Hepatocyte (in vitro differentiated cells): Measurements from ENCODE around the gene SYNE2. TPM values are rescaled to one million over a fixed set of nuclear protein-coding genes. Genes with fewer than 3 reads are reported as not detected.

Experiments used
- DNase-seq: peaks from one replicate; pipeline ENCODE4 v3.0.0-alpha.2; 2016; ENCODE audit warnings: low spot score
- H2AFZ ChIP-seq: fragments of 200-600 bp; sonication (generic); 2 replicates; pipeline ENCODE4 v1.6.0; 2016; ENCODE audit warnings: antibody characterized with exemption, mild to moderate bottlenecking
- H3K27ac ChIP-seq: fragments of 200-600 bp; sonication (generic); 2 replicates; pipeline ENCODE4 v1.5.1; 2016; ENCODE audit warnings: mild to moderate bottlenecking
- H3K27me3 ChIP-seq: fragments of 200-600 bp; sonication (generic); 2 replicates; pipeline ENCODE4 v1.6.1; 2016
- H3K36me3 ChIP-seq: fragments of 200-600 bp; sonication (generic); replicated peaks from 2 replicates; pipeline ENCODE4 v1.5.1; 2016; ENCODE audit warnings: low read depth; ENCODE audit not compliant: insufficient read depth
- H3K4me1 ChIP-seq: fragments of 200-600 bp; sonication (generic); 2 replicates; pipeline ENCODE4 v1.5.1; 2016; ENCODE audit warnings: mild to moderate bottlenecking, moderate library complexity; ENCODE audit not compliant: insufficient read depth
- H3K4me2 ChIP-seq: fragments of 200-600 bp; sonication (generic); 2 replicates; pipeline ENCODE4 v1.6.0; 2016
- H3K4me3 ChIP-seq: fragments of 200-600 bp; sonication (generic); 2 replicates; pipeline ENCODE4 v1.5.1; 2016; ENCODE audit warnings: mild to moderate bottlenecking
- H3K79me2 ChIP-seq: fragments of 200-600 bp; sonication (generic); 2 replicates; pipeline ENCODE4 v1.6.0; 2017; ENCODE audit warnings: mild to moderate bottlenecking
- H3K9me2 ChIP-seq: fragments of 200-600 bp; sonication (generic); replicated peaks from 2 replicates; pipeline ENCODE4 v1.6.0; 2017; ENCODE audit warnings: mild to moderate bottlenecking; ENCODE audit not compliant: insufficient read depth
- H3K9me3 ChIP-seq: fragments of 200-600 bp; sonication (generic); 2 replicates; pipeline ENCODE4 v1.5.1; 2016; ENCODE audit warnings: low read depth, mild to moderate bottlenecking
- H4K20me1 ChIP-seq: fragments of 200-600 bp; sonication (generic); 2 replicates; pipeline ENCODE4 v1.6.0; 2016; ENCODE audit warnings: mild to moderate bottlenecking; ENCODE audit not compliant: insufficient read depth, poor library complexity, severe bottlenecking
- EZH2 ChIP-seq: fragments of 200-600 bp; sonication (generic); IDR thresholded peaks from 2 replicates; pipeline ENCODE4 v1.6.1; 2016; ENCODE audit warnings: antibody characterized with exemption, mild to moderate bottlenecking, borderline replicate concordance
- EZH2phosphoT487 ChIP-seq: fragments of 200-600 bp; sonication (generic); IDR thresholded peaks from one replicate; pipeline ENCODE4 v1.6.1; 2018; ENCODE audit warnings: antibody characterized with exemption, mild to moderate bottlenecking, low read depth, moderate library complexity; ENCODE audit not compliant: unreplicated experiment, severe bottlenecking
- WGBS: methylation state at CpG from one replicate; pipeline ENCODE4 v1.1.6; 2016; ENCODE audit warnings: low lambda C conversion rate; ENCODE audit errors: missing lambda C conversion rate; 5-methylcytosine and 5-hydroxymethylcytosine counted together
- polyA plus RNA-seq: library from polyadenylated mRNA; unstranded; fragments of >200 nt; fragmentation: Nextera tagmentation; extraction: Ambion mirVana; gene quantifications from 2 replicates; pipeline ENCODE4 v1.2.1, GENCODE V29; 2016
- total RNA-seq: library from RNA; depleted of rRNA; stranded (reverse); fragments of >200 nt; gene quantifications from 2 replicates; pipeline ENCODE4 v1.2.3, GENCODE V29; 2014
- TF ChIP-seq, protein P1 (sequence below): fragments of 200-600 bp; sonication (generic); IDR thresholded peaks from 2 replicates; pipeline ENCODE4 v1.5.1; 2016; ENCODE audit warnings: antibody characterized with exemption, mild to moderate bottlenecking; ENCODE audit not compliant: poor library complexity

SYNE2 gene
- total and polyA plus RNA-seq, 2 experiments from 2014 or later: 21.0 to 58.6 TPM

DNA sequence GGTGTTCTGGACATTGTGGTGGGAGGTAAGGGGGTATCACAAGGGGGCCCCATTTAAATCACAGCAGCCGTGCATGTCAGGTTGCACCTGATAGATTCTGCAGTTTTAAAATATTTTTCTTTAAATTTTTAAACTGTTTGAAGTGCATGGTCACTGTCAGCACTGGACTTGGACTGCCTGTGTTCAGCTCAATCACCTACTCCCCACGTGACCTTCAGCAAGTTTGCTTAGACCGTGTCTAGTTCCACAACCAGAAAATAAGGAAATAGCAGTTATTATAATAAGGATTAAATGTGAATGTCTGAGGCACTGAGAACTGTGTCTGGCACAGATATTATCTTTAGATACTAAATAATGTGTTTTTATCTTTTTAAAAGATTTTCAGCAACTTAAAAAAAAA lies 376.7 kb downstream of the SYNE2 start:
- no peaks in the 10 kb centered on the region for H3K4me1 ChIP-seq
- 91% methylated on average over 3 of the region's 3 CpGs for WGBS
- no peak overlapping the region for H3K27ac ChIP-seq
- no peaks in the 10 kb centered on the region for H3K27me3 ChIP-seq
- TF ChIP-seq, protein P1, sequence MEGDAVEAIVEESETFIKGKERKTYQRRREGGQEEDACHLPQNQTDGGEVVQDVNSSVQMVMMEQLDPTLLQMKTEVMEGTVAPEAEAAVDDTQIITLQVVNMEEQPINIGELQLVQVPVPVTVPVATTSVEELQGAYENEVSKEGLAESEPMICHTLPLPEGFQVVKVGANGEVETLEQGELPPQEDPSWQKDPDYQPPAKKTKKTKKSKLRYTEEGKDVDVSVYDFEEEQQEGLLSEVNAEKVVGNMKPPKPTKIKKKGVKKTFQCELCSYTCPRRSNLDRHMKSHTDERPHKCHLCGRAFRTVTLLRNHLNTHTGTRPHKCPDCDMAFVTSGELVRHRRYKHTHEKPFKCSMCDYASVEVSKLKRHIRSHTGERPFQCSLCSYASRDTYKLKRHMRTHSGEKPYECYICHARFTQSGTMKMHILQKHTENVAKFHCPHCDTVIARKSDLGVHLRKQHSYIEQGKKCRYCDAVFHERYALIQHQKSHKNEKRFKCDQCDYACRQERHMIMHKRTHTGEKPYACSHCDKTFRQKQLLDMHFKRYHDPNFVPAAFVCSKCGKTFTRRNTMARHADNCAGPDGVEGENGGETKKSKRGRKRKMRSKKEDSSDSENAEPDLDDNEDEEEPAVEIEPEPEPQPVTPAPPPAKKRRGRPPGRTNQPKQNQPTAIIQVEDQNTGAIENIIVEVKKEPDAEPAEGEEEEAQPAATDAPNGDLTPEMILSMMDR: no peak
- TF ChIP-seq EZH2 (no peak), EZH2phosphoT487 (no peak)
- H4K20me1 ChIP-seq: no peaks in the 10 kb centered on the region
- H3K79me2 ChIP-seq: no peaks in the 10 kb centered on the region
- H3K4me2 ChIP-seq: no peak overlapping the region
- no peaks in the 10 kb centered on the region for H3K36me3 ChIP-seq
- H2AFZ ChIP-seq: no peak overlapping the region
- H3K4me3 ChIP-seq: no peak overlapping the region
- DNase-seq: no peak
- no peaks in the 10 kb centered on the region for H3K9me2 ChIP-seq
- no peaks in the 10 kb centered on the region for H3K9me3 ChIP-seq

DNA sequence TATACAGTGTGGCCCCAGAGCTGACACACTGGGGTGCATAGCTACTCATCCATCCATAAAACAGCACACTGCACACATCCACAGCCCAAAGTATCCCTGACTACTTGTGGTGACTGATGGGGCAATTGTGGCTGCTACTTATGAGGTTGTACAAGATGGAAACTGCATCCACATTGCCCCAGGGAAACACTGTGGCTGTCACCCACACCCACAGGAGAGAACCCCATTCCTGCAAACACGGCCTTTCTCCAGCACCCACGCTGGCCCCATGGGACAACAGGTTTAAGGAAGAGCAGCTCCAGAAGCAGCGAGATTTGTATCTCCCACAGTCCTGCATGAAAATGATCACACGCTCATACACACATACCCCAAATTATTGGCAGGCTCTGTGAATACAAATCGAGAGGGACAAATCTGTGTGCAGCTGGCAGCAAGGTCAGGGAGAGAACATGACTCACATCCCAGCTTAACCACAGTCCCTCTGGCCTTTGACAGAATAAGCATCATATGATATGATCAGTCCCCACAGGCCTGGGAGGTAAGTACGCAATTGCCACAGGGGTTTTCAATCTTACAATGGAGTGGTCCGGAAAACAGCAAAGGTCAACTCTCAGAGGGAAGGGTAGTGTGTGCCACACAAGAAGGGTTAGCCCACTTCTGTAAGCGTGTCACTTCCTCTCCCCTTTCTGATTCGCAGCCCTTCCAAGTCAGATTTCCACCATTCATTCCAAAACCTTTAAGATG lies 379.5 kb downstream of the SYNE2 start:
- Histone ChIP-seq H3K79me2 (no peaks in the 10 kb centered on the region), H3K9me3 (no peaks in the 10 kb centered on the region), H3K27ac (no peak overlapping the region), H3K27me3 (no peaks in the 10 kb centered on the region), H2AFZ (no peak overlapping the region), H4K20me1 (no peaks in the 10 kb centered on the region), H3K36me3 (no peaks in the 10 kb centered on the region), H3K4me1 (no peaks in the 10 kb centered on the region), H3K4me3 (no peak overlapping the region), H3K9me2 (no peaks in the 10 kb centered on the region), H3K4me2 (no peak overlapping the region)
- DNase-seq: no peak
- WGBS: 90% methylated on average over 9 of the region's 9 CpGs
- TF ChIP-seq EZH2phosphoT487: no peak
- TF ChIP-seq, protein P1: no peak
- no peak for TF ChIP-seq EZH2

GRCh38 chr14:64232944-64233343 lies 380.1 kb downstream of the SYNE2 start:
- H3K4me3 ChIP-seq: no peak overlapping the region
- 98% methylated on average over 9 of the region's 9 CpGs for WGBS

More at GRCh38 chr14:64232944-64233343, 380.1 kb downstream of the SYNE2 start:
- Histone ChIP-seq H3K4me1 (no peaks in the 10 kb centered on the region), H3K79me2 (no peaks in the 10 kb centered on the region), H2AFZ (no peak overlapping the region), H3K4me2 (no peak overlapping the region), H3K9me2 (no peaks in the 10 kb centered on the region), H3K9me3 (no peaks in the 10 kb centered on the region), H4K20me1 (no peaks in the 10 kb centered on the region), H3K36me3 (no peaks in the 10 kb centered on the region), H3K27ac (no peak overlapping the region), H3K27me3 (no peaks in the 10 kb centered on the region)
- TF ChIP-seq EZH2phosphoT487: no peak
- TF ChIP-seq, protein P1: no peak
- TF ChIP-seq EZH2: no peak
- DNase-seq: no peak
